ENCODE results near the gene ASF1A. TPM values are rescaled to one million over a fixed set of nuclear protein-coding genes. Genes with fewer than 3 reads are reported as not detected.
A peak's percentile ranks its signal among the peaks of the same experiment; 100 is the strongest.
"Not testable (repeated sequence)": the region's sequence is repeated elsewhere in the genome, so short reads cannot be mapped to it uniquely, and the experiment has no call there.

The ASF1A gene
- total RNA-seq, 1 donor from 2014 or later = 13.4 TPM

DNA sequence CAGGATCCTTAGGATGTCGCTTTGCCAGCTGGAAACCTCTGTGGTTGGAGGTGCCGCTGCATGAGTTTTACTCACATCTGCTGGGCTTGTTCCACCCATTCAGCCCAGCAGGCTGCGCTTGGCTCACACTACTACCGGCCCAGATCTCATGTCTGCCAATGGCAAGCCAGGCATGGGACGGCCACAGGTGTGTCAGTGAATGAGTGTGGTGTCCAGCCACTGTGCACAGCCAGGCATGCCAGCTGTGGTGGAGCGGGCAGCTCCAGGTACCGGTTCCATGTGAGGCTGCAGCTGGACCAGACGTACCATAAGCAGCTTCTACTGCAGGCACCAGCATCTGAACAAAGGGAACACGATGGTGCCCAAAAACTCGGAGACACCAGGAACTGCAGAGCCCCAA, 33.1 kb upstream of the ASF1A start:
- H3K36me3 ChIP-seq (ENCODE audit: control insufficient read depth, insufficient read depth, low read length) = peaks cover 1% of the 10 kb centered on the region
- TF ChIP-seq, protein P1, sequence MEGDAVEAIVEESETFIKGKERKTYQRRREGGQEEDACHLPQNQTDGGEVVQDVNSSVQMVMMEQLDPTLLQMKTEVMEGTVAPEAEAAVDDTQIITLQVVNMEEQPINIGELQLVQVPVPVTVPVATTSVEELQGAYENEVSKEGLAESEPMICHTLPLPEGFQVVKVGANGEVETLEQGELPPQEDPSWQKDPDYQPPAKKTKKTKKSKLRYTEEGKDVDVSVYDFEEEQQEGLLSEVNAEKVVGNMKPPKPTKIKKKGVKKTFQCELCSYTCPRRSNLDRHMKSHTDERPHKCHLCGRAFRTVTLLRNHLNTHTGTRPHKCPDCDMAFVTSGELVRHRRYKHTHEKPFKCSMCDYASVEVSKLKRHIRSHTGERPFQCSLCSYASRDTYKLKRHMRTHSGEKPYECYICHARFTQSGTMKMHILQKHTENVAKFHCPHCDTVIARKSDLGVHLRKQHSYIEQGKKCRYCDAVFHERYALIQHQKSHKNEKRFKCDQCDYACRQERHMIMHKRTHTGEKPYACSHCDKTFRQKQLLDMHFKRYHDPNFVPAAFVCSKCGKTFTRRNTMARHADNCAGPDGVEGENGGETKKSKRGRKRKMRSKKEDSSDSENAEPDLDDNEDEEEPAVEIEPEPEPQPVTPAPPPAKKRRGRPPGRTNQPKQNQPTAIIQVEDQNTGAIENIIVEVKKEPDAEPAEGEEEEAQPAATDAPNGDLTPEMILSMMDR (IDR thresholded peaks at IDR 0.05; ENCODE audit: insufficient read depth, low read length, severe bottlenecking) = no peak
- H3K27me3 ChIP-seq (ENCODE audit: control insufficient read depth, insufficient read depth, low read length) = no peaks in the 10 kb centered on the region
- H3K4me3 ChIP-seq (ENCODE audit: low read depth, low read length) = no peak overlapping the region
- FAIRE-seq (no peak), DNase-seq (ENCODE audit: low read depth) (no peak)

DNA sequence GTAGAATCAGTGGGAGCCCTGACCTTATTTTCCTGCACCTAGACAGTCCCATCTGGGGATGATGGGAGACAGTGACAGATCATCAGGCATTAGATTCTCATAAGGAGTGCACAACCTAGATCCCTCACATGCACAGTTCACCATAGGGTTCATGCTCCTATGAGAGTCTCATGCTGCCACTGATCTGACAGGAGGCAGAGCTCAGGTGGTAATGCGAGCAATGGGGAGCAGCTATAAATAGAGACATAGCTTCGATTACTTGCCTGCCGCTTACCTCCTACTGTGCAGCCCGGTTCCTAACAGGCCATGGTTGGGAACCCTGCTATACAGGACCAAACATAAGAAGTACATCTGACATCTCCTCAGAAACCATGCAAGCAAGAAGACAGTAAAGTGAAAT, 31.5 kb upstream of the ASF1A start:
- TF ChIP-seq, protein P1 (IDR thresholded peaks at IDR 0.05; ENCODE audit: insufficient read depth, low read length, severe bottlenecking) = no peak
- Histone ChIP-seq H3K36me3 (ENCODE audit: control insufficient read depth, insufficient read depth, low read length) (peaks cover 1% of the 10 kb centered on the region), H3K27me3 (ENCODE audit: control insufficient read depth, insufficient read depth, low read length) (no peaks in the 10 kb centered on the region), H3K4me3 (ENCODE audit: low read depth, low read length) (no peak overlapping the region)
- DNase-seq (ENCODE audit: low read depth) = no peak
- no peak for FAIRE-seq

DNA sequence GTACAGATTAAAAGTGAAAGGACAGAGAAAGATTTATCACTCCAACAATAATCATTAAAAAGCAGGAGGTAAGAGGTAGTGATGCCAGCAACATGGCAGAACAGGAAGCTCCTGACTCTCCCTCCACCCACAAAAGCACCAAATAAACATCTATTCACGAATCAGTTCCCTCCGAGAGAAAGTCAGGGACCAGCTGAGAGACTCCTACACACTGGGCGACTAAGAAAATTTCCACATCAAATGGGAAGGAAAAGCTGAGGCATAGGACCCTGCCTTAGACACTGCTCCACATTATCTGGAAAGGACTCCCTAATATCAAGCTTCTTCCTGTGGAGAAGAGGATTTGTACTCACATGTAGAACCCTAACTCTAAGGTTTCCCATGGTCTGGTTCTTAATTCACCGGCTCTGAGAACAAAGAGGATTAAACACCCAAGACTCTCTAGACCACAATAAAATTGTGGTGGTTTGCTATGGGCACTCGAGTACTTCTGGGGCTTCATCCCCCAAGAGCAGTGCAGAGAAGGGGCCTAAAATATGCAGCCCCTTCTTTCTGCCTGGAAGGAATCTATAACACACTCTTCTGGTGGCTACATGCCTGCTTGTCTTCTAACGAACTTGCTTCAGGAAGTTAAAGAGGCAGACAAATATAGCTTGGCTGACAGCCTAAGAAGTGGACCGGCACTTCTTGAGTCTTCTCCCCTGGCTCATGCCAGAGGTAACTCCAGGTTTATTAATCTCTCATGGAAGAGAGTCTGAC, 29.4 kb upstream of the ASF1A start:
- TF ChIP-seq, protein P1 (IDR thresholded peaks at IDR 0.05; ENCODE audit: insufficient read depth, low read length, severe bottlenecking) = no peak

DNA sequence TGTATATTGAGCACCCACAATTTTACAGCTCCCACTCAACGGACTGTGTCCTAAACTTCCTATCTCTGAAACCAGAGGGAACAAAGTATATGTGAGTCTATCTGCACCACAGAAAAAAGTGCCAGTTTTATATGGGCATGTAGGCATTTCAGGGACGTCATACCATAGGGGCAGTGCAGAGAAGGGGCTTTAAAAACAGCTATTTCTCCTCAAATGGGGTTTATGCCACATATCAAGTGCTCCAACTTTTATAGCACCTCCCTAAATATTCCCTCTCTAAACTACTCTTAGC, 28.9 kb upstream of the ASF1A start:
- FAIRE-seq (no peak), DNase-seq (ENCODE audit: low read depth) (no peak)
- H3K36me3 ChIP-seq (ENCODE audit: control insufficient read depth, insufficient read depth, low read length) = peaks cover 1% of the 10 kb centered on the region
- H3K4me3 ChIP-seq (ENCODE audit: low read depth, low read length) = no peak overlapping the region
- H3K27me3 ChIP-seq (ENCODE audit: control insufficient read depth, insufficient read depth, low read length) = no peaks in the 10 kb centered on the region
- TF ChIP-seq, protein P1 (IDR thresholded peaks at IDR 0.05; ENCODE audit: insufficient read depth, low read length, severe bottlenecking) = no peak

More for the DNA sequence above, 29.4 kb upstream of the ASF1A start:
- FAIRE-seq = no peak
- DNase-seq (ENCODE audit: low read depth) = no peak
- H3K27me3 ChIP-seq (ENCODE audit: control insufficient read depth, insufficient read depth, low read length) = no peaks in the 10 kb centered on the region
- H3K4me3 ChIP-seq (ENCODE audit: low read depth, low read length) = no peak overlapping the region
- peaks cover 1% of the 10 kb centered on the region for H3K36me3 ChIP-seq (ENCODE audit: control insufficient read depth, insufficient read depth, low read length)

DNA sequence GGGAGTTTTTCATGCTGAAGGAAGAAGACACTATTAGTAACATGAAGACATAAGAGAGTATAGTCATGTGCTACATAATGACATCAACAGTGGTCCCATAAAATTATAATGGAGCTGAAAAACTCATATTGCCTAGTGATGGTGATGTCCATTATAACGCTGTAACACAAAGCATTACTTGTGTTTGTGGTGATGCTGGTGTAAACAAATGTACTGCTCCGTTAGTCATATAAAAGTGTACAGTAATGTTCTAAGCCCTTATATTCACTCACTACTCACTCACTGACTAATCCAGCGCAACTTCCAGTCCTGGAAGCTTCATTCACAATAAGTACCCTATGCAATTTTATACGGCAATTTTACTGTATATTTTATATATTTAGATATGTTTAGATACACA, 26.8 kb upstream of the ASF1A start:
- Histone ChIP-seq H3K27me3 (ENCODE audit: control insufficient read depth, insufficient read depth, low read length) (no peaks in the 10 kb centered on the region), H3K36me3 (ENCODE audit: control insufficient read depth, insufficient read depth, low read length) (no peaks in the 10 kb centered on the region), H3K4me3 (ENCODE audit: low read depth, low read length) (no peak overlapping the region)
- TF ChIP-seq, protein P1 (IDR thresholded peaks at IDR 0.05; ENCODE audit: insufficient read depth, low read length, severe bottlenecking) = no peak
- no peak for FAIRE-seq
- DNase-seq (ENCODE audit: low read depth) = peak; percentile 64

DNA sequence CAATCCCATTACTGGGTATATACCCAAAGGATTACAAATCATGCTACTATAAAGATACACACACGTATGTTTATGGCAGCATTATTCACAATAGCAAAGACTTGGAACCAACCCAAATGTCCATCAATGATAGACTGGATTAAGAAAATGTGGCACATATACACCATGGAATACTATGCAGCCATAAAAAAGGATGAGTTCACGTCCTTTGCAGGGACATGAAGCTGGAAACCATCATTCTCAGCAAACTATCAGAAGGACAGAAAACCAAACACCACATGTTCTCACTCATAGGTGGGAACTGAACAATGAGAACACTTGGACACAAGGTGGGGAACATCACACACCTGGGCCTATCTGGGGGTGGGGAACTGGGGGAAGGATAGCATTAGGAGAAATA, 25.1 kb upstream of the ASF1A start:
- H3K27me3 ChIP-seq (ENCODE audit: control insufficient read depth, insufficient read depth, low read length); H3K4me3 ChIP-seq (ENCODE audit: low read depth, low read length); FAIRE-seq; H3K36me3 ChIP-seq (ENCODE audit: control insufficient read depth, insufficient read depth, low read length); DNase-seq (ENCODE audit: low read depth): not testable (repeated sequence)
